PC-3 (cell line): ENCODE results near the gene SLCO3A1. TPM values are rescaled to one million over a fixed set of nuclear protein-coding genes. Genes with fewer than 3 reads are reported as not detected.

ENCODE experiments used
- ATAC-seq: fragments of 200-7000 bp; cut with Tn5 transposase; 2 replicates; pipeline ENCODE4 v1.9.1; 2020; ENCODE audit warnings: mild to moderate bottlenecking, moderate library complexity
- BruUV-seq: library from RNA; stranded (reverse); fragments of 400-500 nt; replicated peaks from 2 replicates; lab custom pipeline; 2021; lab: Mats Ljungman, UMichigan
- CTCF ChIA-PET: fragments of 300-600 bp; sonication (Branson Sonifier 250); formaldehyde crosslinking; loops from one replicate; lab custom pipeline; 2022; ENCODE audit warnings: antibody characterized with exemption; lab: Charles Lee
- POLR2A ChIA-PET: fragments of 300-600 bp; sonication (Branson Sonifier 250); formaldehyde crosslinking; loops from one replicate; lab custom pipeline; 2022; ENCODE audit warnings: antibody characterized with exemption; ENCODE audit not compliant: unreplicated experiment; lab: Charles Lee
- DNase-seq: peaks from one replicate; pipeline ENCODE4 v3.0.0-alpha.2; 2015
- H2AFZ ChIP-seq: fragments of 300-600 bp; sonication (generic); 2 replicates; pipeline ENCODE4 v1.6.0; 2016; ENCODE audit warnings: antibody characterized with exemption, low read length
- H3F3A ChIP-seq: fragments of 300-600 bp; sonication (generic); one replicate; pipeline ENCODE4 v1.6.0; 2017; ENCODE audit warnings: antibody characterized with exemption, low read length, control low read depth, mild to moderate bottlenecking; ENCODE audit not compliant: unreplicated experiment
- H3K27ac ChIP-seq: fragments of 300-600 bp; sonication (generic); 2 replicates; pipeline ENCODE4 v1.5.1; 2016; ENCODE audit warnings: mild to moderate bottlenecking, low read length
- H3K27me3 ChIP-seq: fragments of 300-600 bp; sonication (generic); 2 replicates; pipeline ENCODE4 v1.6.1; 2016; ENCODE audit warnings: low read length, mixed read lengths
- H3K36me3 ChIP-seq: fragments of 300-600 bp; sonication (generic); 2 replicates; pipeline ENCODE4 v1.6.1; 2016; ENCODE audit warnings: low read depth, mixed run types, low read length, mixed read lengths
- H3K4me1 ChIP-seq: fragments of 300-600 bp; sonication (generic); 2 replicates; pipeline ENCODE4 v1.5.1; 2016; ENCODE audit warnings: low read length; ENCODE audit not compliant: insufficient read depth
- H3K4me2 ChIP-seq: fragments of 300-600 bp; sonication (generic); 2 replicates; pipeline ENCODE4 v1.6.0; 2016; ENCODE audit warnings: low read length
- H3K4me3 ChIP-seq: fragments of 300-600 bp; sonication (generic); 2 replicates; pipeline ENCODE4 v1.5.1; 2016; ENCODE audit warnings: mild to moderate bottlenecking, low read length, mixed read lengths
- H3K79me2 ChIP-seq: fragments of 300-600 bp; sonication (generic); 2 replicates; pipeline ENCODE4 v1.6.1; 2017; ENCODE audit warnings: low read length, mixed read lengths
- H3K9ac ChIP-seq: fragments of 300-600 bp; sonication (generic); 2 replicates; pipeline ENCODE4 v1.6.0; 2016; ENCODE audit warnings: mild to moderate bottlenecking, low read length
- H3K9me2 ChIP-seq: fragments of 300-600 bp; sonication (generic); replicated peaks from 2 replicates; pipeline ENCODE4 v1.6.1; 2016; ENCODE audit warnings: mixed run types, low read length, mixed read lengths
- H3K9me3 ChIP-seq: fragments of 300-600 bp; sonication (generic); 2 replicates; pipeline ENCODE4 v1.6.1; 2016; ENCODE audit warnings: low read length, mixed read lengths
- H4K20me1 ChIP-seq: fragments of 300-600 bp; sonication (generic); 2 replicates; pipeline ENCODE4 v1.6.1; 2016; ENCODE audit warnings: low read length, mixed read lengths
- CTCF ChIP-seq: fragments of 300-600 bp; sonication (generic); conservative IDR thresholded peaks from 2 replicates; pipeline ENCODE4 v1.5.1; 2017; ENCODE audit warnings: antibody characterized with exemption, low read depth, mild to moderate bottlenecking, low read length
- EZH2 ChIP-seq: fragments of 300-600 bp; sonication (generic); IDR thresholded peaks from one replicate; pipeline ENCODE4 v1.6.1; 2017; ENCODE audit warnings: antibody characterized with exemption, mild to moderate bottlenecking, low read length; ENCODE audit not compliant: unreplicated experiment
- EZH2phosphoT487 ChIP-seq: fragments of 300-600 bp; sonication (generic); IDR thresholded peaks from 2 replicates; pipeline ENCODE4 v1.6.1; 2018; ENCODE audit warnings: mild to moderate bottlenecking, antibody characterized with exemption, low read length, borderline replicate concordance
- intact Hi-C: fragments of 100-400 bp; cut with micrococcal nuclease; formaldehyde crosslinking; loops from 2 replicates; pipeline ENCODE4 v1.9.0; 2023
- total RNA-seq: library from RNA; depleted of rRNA; stranded (reverse); fragments of >200 nt; gene quantifications from 2 replicates; pipeline ENCODE4 v1.2.3, GENCODE V29; 2014

The SLCO3A1 gene
- total RNA-seq, 1 experiment from 2014 or later: 0.07 TPM

- TF ChIP-seq EZH2phosphoT487 (no peak), CTCF (no peak; the same call in 1 of the 2 replicates), EZH2 (no peak)
- no TSS peak for BruUV-seq
- H3K9me2 ChIP-seq: no peaks in the 10 kb centered on the region
Observed at GRCh38 chr15:91852741-91853510, 582 bp upstream of the SLCO3A1 start.

GRCh38 chr15:91853948-91854638, 585 bp downstream of the SLCO3A1 start:
- no peak overlapping the region for H2AFZ ChIP-seq
- ATAC-seq (no peak), DNase-seq (no peak)
- no peak overlapping the region for H3K4me2 ChIP-seq
- no peaks in the 10 kb centered on the region for H3K9me2 ChIP-seq
- POLR2A ChIA-PET: no interaction called here
- no peaks in the 10 kb centered on the region for H3K36me3 ChIP-seq
- no peaks in the 10 kb centered on the region for H3K9me3 ChIP-seq
- no peaks in the 10 kb centered on the region for H3K4me1 ChIP-seq
- H3K4me3 ChIP-seq: no peak overlapping the region
- no peaks in the 10 kb centered on the region for H3F3A ChIP-seq
- H3K79me2 ChIP-seq: no peaks in the 10 kb centered on the region
- BruUV-seq: no TSS peak
- H3K9ac ChIP-seq: no peak overlapping the region
- TF ChIP-seq CTCF (no peak), EZH2phosphoT487 (no peak), EZH2 (no peak)
- peaks cover 18% of the 10 kb centered on the region for H3K27me3 ChIP-seq
- no peak overlapping the region for H3K27ac ChIP-seq
- CTCF ChIA-PET: no interaction called here
- intact Hi-C loops: no loop called here
- no peaks in the 10 kb centered on the region for H4K20me1 ChIP-seq

More at GRCh38 chr15:91852741-91853510, 582 bp upstream of the SLCO3A1 start:
- Histone ChIP-seq H3K27me3 (peaks cover 11% of the 10 kb centered on the region), H4K20me1 (no peaks in the 10 kb centered on the region), H3F3A (no peaks in the 10 kb centered on the region), H3K4me1 (no peaks in the 10 kb centered on the region), H3K36me3 (no peaks in the 10 kb centered on the region), H3K4me2 (peak overlapping the region; percentile 31; the same call in 1 of the 2 replicates), H3K79me2 (no peaks in the 10 kb centered on the region), H3K27ac (no peak overlapping the region), H3K9ac (no peak overlapping the region), H3K9me3 (no peaks in the 10 kb centered on the region), H2AFZ (no peak overlapping the region), H3K4me3 (no peak overlapping the region)
- intact Hi-C loops: no loop called here
- no peak for ATAC-seq
- POLR2A ChIA-PET: no interaction called here
- CTCF ChIA-PET: no interaction called here
- DNase-seq: no peak

- Histone ChIP-seq H3F3A (no peaks in the 10 kb centered on the region), H3K4me1 (no peaks in the 10 kb centered on the region), H3K9me2 (no peaks in the 10 kb centered on the region), H2AFZ (no peak overlapping the region), H4K20me1 (no peaks in the 10 kb centered on the region), H3K79me2 (no peaks in the 10 kb centered on the region), H3K9me3 (no peaks in the 10 kb centered on the region), H3K4me3 (no peak overlapping the region), H3K4me2 (no peak overlapping the region), H3K27ac (no peak overlapping the region), H3K36me3 (no peaks in the 10 kb centered on the region), H3K9ac (no peak overlapping the region), H3K27me3 (peaks cover 23% of the 10 kb centered on the region)
- no peak for DNase-seq
- CTCF ChIA-PET: no interaction called here
- POLR2A ChIA-PET: no interaction called here
- no peak for ATAC-seq
- TF ChIP-seq EZH2phosphoT487 (no peak), CTCF (no peak), EZH2 (no peak)
- intact Hi-C loops: no loop called here
- BruUV-seq: no TSS peak
Observed at GRCh38 chr15:91854639-91854990, 1.1 kb downstream of the SLCO3A1 start.
